Frontal cortex (tissue), 4 donors: ENCODE data around the gene NOX4. TPM values are rescaled to one million over a fixed set of nuclear protein-coding genes. Genes with fewer than 3 reads are reported as not detected.
"Not testable (repeated sequence)": the region's sequence is repeated elsewhere in the genome, so short reads cannot be mapped to it uniquely, and the experiment has no call there.

Experiments
- DNase-seq, 2 donors: peaks; one replicate each; pipeline ENCODE4 v3.0.0; 2012; ENCODE audit warnings: low spot score in 2 of 2
- FAIRE-seq: peaks from 2 replicates; lab custom pipeline; 2012; peaks lifted over from hg19 to GRCh38; lab: Jason Lieb, UNC
- total RNA-seq: library from RNA; depleted of rRNA; stranded (reverse); fragments of >200 nt; gene quantifications from one replicate; pipeline ENCODE4 v1.2.3, GENCODE V29; 2014
- donor health status: control.
- donor health status: control.
- donor health status: control.

Gene NOX4
- total RNA-seq, 1 donor from 2014 or later, result 11.8 TPM

GRCh38 chr11:89405629-89406028 is 85.5 kb downstream of the NOX4 start:
- FAIRE-seq (no peak), DNase-seq (no peak)

GRCh38 chr11:89391654-89392053 is 99.5 kb downstream of the NOX4 start:
- not testable (repeated sequence) for FAIRE-seq, DNase-seq

- DNase-seq, FAIRE-seq: not testable (repeated sequence)
Observed at GRCh38 chr11:89387501-89387900, 103.7 kb downstream of the NOX4 start.

GRCh38 chr11:89382986-89383385 is 108.2 kb downstream of the NOX4 start:
- FAIRE-seq, DNase-seq: not testable (repeated sequence)

- FAIRE-seq (no peak), DNase-seq (no peak)
Observed at GRCh38 chr11:89381094-89381493, 110.1 kb downstream of the NOX4 start.

DNA sequence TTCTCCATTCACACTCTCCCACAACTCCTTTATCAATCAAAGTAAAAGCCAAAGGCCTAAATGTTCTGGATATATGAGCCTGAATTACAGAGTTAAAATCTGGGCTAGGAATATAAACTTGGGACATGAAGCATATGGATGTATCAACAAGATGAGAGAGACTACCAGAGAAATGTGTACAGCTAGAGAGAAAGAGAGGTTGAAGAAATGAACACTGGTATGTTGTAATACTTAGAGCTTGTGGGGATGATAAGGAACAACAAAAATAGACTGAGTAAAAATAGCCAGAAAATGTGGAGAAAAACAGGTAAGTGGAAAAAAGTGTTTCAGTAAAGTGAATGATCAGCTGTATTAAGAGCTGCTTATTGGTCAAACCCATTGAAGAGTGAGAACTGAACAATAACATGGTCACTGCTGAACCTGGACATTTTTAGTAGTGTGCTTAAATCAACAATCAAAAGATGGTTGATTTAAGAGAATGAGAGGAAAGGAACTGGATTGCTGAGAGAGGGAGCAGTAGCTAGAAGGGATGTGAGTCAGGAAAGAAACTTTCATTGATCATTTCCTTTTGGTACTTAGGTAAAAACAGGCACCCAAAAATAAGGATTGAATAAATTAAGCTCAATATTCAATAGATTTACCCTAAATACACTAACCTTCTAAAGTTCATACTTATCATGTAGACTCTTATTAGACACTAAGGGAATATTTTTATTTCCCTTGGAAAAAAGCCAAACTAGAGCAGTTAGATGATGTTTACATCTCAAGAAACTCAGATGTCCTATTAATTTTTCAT is 111.0 kb downstream of the NOX4 start:
- not testable (repeated sequence) for DNase-seq, FAIRE-seq

- not testable (repeated sequence) for FAIRE-seq, DNase-seq
Observed at GRCh38 chr11:89378986-89379385, 112.2 kb downstream of the NOX4 start.

- FAIRE-seq, result peak; percentile 85
Observed at GRCh38 chr11:89369356-89369755, 121.8 kb downstream of the NOX4 start.

DNA sequence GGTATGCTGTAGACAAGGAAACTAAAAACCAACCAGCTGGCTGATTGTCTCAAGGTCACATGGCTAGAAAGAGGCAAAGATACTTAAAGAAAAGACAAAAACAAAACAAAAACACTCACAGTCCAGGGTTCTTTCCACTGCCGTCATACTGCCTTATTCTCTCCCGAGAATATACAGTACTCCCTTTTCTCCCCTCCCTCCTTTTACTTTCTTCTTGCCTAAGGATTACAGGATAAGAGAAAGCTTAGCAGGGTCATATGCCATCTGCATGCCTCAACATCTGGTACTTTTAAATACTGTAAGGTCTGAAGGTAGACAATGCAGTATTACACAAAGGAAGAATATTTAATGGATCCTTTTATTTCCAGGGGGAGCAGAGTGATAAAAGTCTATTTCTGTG is 126.3 kb downstream of the NOX4 start:
- DNase-seq, FAIRE-seq: not testable (repeated sequence)

More at GRCh38 chr11:89369356-89369755, 121.8 kb downstream of the NOX4 start:
- DNase-seq, result not testable (repeated sequence)

- no peak for FAIRE-seq
Observed at GRCh38 chr11:89361734-89362133, 129.4 kb downstream of the NOX4 start.

GRCh38 chr11:89359208-89359607 is 132.0 kb downstream of the NOX4 start:
- not testable (repeated sequence) for DNase-seq
- FAIRE-seq, result peak; percentile 63

More at GRCh38 chr11:89361734-89362133, 129.4 kb downstream of the NOX4 start:
- DNase-seq, result no peak

GRCh38 chr11:89358761-89359160 is 132.4 kb downstream of the NOX4 start:
- no peak for FAIRE-seq

GRCh38 chr11:89355646-89356045 is 135.5 kb downstream of the NOX4 start:
- DNase-seq, result no peak
- FAIRE-seq, result peak; percentile 85

More at GRCh38 chr11:89358761-89359160, 132.4 kb downstream of the NOX4 start:
- no peak for DNase-seq

DNA sequence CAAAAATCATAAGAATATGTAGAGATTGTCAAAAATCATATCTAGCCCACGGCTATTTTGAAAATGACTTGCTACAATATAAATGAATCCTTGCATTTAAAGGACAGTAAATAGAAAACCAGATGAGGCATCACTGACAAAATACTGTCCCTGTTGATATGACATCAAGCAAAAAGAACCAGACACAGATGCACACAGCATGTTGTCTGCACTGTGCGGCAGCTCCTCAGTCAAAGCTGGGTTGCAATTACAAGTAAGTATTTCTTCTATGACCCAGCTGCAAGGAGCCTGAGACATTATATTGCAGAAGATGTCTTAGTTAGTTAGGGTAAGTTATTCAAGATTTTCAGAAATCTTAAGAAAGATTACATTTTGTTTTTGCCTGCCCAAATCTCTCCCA is 136.7 kb downstream of the NOX4 start:
- FAIRE-seq, DNase-seq: not testable (repeated sequence)

- DNase-seq, result no peak
- FAIRE-seq, result no peak
Observed at GRCh38 chr11:89347071-89347470, 144.1 kb downstream of the NOX4 start.

GRCh38 chr11:89346601-89347000 is 144.6 kb downstream of the NOX4 start:
- no peak for DNase-seq
- FAIRE-seq, result no peak

- DNase-seq, FAIRE-seq: not testable (repeated sequence)
Observed at GRCh38 chr11:89342880-89343572, 148.1 kb downstream of the NOX4 start.

DNA sequence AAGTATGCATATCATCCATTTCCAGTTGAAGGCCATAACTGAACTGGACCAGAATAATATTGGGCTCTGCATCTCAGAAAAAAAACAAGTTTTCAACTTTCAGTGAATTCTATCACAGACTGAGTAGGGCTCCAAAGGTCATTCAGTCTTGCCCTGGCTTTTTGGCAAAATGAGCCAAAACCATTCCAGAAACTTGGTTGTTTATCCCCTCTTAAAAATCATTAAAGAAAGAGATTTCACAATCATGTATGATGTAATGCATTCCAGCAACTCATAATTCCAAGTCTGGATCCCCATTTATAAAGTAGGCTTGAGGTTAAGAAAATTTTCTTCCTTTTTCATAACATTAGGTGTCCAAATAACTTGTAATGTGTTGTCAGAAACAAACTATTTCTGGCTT is 150.7 kb downstream of the NOX4 start:
- not testable (repeated sequence) for DNase-seq, FAIRE-seq

GRCh38 chr11:89338073-89338472 is 153.1 kb downstream of the NOX4 start:
- FAIRE-seq, DNase-seq: not testable (repeated sequence)

DNA sequence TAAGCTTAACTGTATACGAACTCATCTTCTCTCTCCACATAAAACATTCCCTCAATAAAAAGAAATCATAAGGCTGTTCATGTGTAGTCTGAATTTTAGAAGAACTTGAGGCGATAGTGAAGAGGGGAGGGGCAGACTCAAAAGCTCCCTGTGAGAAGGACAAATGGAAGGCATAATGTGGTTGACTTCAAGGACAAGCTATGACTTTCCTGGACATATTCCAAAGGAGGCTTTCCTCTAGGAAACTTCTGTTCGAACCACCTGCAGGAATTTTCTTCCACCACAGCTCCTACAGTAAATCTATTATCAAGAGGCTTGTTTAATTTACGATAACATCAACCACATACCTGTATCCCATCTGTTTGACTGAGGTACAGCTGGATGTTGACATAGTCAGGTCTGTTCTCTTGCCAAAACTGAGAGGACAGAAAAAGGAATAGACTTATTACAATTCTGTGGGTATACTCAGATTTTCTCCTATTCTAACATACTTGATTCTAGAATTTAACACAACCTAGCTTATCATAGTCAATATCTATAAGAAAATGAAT is 154.0 kb downstream of the NOX4 start:
- not testable (repeated sequence) for FAIRE-seq, DNase-seq
